ENCODE measurements around the gene GEMIN2.
"Not testable (repeated sequence)": the region's sequence is repeated elsewhere in the genome, so short reads cannot be mapped to it uniquely, and the experiment has no call there.

GEMIN2 gene

GRCh38 chr14:39102265-39102968 is 11.7 kb upstream of the GEMIN2 start:
- Mint-ChIP-seq H3K27me3 (no peaks in the 10 kb centered on the region), H3K4me1 (peaks cover 23% of the 10 kb centered on the region), H3K27ac (peak overlapping the region; percentile 97), H3K9me3 (no peaks in the 10 kb centered on the region), H3K4me3 (peak overlapping the region; percentile 87), H3K36me3 (no peaks in the 10 kb centered on the region)
- DNase-seq (ENCODE audit: low spot score in 2 of 2) (peak in 1 of 2 donors; percentile 4), ATAC-seq (ENCODE audit: low read depth) (no peak)

- Mint-ChIP-seq H3K27me3 (no peaks in the 10 kb centered on the region), H3K4me3 (peak within 1 kb of the TSS; percentile 95), H3K36me3 (no peaks in the 10 kb centered on the region), H3K4me1 (peaks cover 19% of the 10 kb centered on the region), H3K27ac (peak within 1 kb of the TSS; percentile 97), H3K9me3 (no peaks in the 10 kb centered on the region)
- ATAC-seq (ENCODE audit: low read depth) (peak; percentile 90), DNase-seq (ENCODE audit: low spot score in 2 of 2) (peak; percentile 63 to 74)
These were observed 10.9 kb upstream of the GEMIN2 start, which contains the start of gene SEC23A for GRCh38 chr14:39102969-39103957. SEC23A (minus strand) TSS chr14:39103235; CDS start chr14:39096118, 7,117 bp downstream.

DNA sequence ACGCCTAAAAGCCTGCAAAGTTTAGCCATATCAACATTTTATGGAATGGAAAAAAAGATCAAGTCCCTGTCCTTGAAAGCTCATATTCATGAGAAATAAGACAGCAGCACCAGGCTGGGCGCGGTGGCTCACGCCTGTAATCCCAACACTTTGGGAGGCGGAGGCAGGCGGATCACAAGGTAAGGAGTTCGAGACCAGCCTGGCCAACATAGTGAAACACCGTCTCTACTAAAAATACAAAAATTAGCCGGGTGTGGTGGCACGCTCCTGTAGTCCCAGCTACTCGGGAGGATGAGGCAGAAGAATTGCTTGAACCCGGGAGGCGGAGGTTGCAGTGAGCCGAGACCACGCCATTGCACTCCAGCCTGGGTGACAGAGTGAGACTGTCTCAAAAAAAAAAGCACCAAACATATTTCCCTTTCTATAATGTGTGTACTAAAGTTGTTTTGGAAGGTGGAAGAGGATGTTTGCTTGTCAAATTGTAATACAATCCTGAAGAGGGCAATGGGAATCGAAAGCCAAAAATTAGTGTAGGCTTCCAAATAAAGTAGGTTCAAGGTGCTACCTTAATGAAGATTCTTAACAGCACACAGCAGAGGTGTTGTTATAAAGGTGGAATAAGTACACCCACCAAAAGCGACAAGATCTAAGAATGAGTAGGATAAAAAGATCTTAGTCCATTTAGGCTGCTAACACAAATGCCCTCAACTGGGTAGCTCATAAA is 9.9 kb upstream of the GEMIN2 start:
- H3K36me3 Mint-ChIP-seq = not testable (repeated sequence)
- H3K4me1 Mint-ChIP-seq = peaks cover 19% of the 10 kb centered on the region
- peak overlapping the region; percentile 97 for H3K27ac Mint-ChIP-seq

DNA sequence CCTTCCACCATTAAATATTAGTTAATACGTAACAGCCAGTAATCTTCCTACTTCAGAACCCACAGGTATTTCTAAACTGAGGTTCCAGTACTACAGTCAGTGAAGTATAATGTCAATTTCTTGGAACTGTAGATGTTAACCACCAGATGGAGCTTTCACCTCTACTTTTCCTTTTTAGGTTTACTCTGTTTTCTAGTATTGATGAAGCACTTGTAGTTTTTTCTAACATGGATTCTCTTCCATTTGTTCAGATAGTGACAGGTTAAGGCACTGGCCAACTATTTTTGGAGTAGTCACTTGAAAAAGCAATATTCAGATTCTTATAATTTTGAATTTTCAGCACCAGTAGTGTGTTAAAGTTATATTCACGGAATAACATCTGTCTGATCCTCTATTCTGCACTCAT is 6.5 kb upstream of the GEMIN2 start:
- H3K4me3 Mint-ChIP-seq = no peak overlapping the region
- no peaks in the 10 kb centered on the region for H3K27me3 Mint-ChIP-seq
- no peaks in the 10 kb centered on the region for H3K9me3 Mint-ChIP-seq
- peaks cover 10% of the 10 kb centered on the region for H3K4me1 Mint-ChIP-seq
- ATAC-seq (ENCODE audit: low read depth) = no peak
- H3K27ac Mint-ChIP-seq = no peak overlapping the region
- no peaks in the 10 kb centered on the region for H3K36me3 Mint-ChIP-seq
- no peak for DNase-seq (ENCODE audit: low spot score in 2 of 2)

More for the DNA sequence above, 9.9 kb upstream of the GEMIN2 start:
- not testable (repeated sequence) for ATAC-seq (ENCODE audit: low read depth); H3K9me3 Mint-ChIP-seq; H3K27me3 Mint-ChIP-seq; DNase-seq (ENCODE audit: low spot score in 2 of 2)
- H3K4me3 Mint-ChIP-seq = peak overlapping the region; percentile 95

DNA sequence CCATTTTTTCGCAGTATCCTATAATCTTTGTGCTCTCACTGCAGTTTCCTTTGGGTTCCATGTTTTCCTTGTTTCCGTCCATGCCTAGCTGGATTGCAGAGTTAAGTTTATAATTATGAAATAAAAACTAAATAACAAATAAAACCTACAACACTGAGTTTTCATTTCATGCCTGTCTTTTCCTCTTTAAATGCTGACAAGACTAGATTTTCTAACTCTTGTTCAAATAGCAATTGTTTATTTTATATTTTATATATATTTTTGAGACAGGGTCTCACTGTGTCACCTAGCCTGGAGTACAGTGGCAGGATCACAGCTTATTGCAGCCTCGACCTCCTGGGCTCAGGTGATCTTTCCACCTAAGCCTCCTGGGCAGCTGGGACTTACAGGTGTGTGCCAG is 5.3 kb upstream of the GEMIN2 start:
- no peaks in the 10 kb centered on the region for H3K27me3 Mint-ChIP-seq
- no peaks in the 10 kb centered on the region for H3K9me3 Mint-ChIP-seq
- DNase-seq (ENCODE audit: low spot score in 2 of 2) (no peak), ATAC-seq (ENCODE audit: low read depth) (no peak)
- no peak overlapping the region for H3K4me3 Mint-ChIP-seq
- H3K27ac Mint-ChIP-seq = no peak overlapping the region
- peaks cover 7% of the 10 kb centered on the region for H3K4me1 Mint-ChIP-seq
- no peaks in the 10 kb centered on the region for H3K36me3 Mint-ChIP-seq

DNA sequence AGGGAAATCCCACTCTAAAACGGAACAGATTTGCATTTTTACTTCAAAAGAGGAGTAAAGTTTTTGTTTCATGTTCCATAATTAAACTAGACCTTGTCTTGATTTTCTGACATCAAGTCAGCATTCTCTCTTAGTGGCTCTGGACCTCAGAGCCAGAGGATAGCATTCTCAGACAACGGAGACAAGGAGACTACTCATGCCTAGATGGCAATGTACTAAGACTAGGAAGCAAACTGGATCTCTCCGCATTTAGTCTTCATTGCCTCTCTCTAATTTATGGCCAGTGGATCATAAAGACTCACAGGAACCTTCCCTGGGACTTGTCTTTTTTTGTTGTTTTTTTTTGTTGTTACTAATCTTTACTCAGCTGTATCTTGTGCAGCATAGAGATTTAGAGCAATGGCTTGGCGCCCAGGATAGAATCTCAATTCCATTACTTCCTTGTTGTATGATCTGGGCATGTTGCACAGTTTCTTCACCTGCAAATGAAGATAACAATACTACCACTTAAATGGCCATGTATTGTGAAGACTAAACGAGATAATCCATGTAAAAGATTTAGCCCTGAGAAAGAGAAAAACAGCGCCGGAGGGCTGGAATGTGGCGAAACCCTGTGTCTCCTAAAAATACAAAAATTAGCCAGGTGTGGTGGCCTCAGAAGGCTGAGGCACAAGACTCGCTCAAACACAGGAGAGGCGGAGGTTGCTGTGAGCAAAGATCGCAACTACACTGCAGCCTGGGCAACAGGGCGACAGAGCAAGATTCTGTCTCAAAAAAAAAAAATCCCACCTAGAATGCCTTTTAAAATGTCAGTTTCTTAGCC is 4.0 kb upstream of the GEMIN2 start:
- Mint-ChIP-seq H3K4me1 (peaks cover 10% of the 10 kb centered on the region), H3K36me3 (no peaks in the 10 kb centered on the region), H3K27ac (peak overlapping the region; percentile 47), H3K4me3 (peak overlapping the region; percentile 55), H3K9me3 (no peaks in the 10 kb centered on the region), H3K27me3 (no peaks in the 10 kb centered on the region)
- ATAC-seq (ENCODE audit: low read depth) (no peak), DNase-seq (ENCODE audit: low spot score in 2 of 2) (no peak)

DNA sequence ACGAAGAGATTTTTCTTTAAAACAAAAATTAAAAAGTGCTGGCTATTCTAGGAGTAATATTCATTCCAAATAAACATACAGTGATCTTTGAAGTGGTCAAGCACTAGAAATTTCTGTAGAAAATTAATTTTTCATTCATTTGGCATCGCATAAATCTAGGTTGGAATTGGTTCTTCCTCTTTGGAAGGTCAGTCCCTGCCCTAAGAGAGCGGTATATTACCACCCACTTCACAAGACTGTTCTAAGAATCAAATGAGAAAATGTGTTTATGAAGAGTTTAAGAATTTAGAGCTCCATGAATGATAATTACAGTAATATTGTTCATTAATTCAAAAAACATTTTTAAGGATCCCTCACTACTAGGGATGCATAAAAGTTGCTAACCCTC is 444 bp upstream of the GEMIN2 start:
- H3K9me3 Mint-ChIP-seq = no peaks in the 10 kb centered on the region
- no peak for DNase-seq (ENCODE audit: low spot score in 2 of 2)
- H3K4me1 Mint-ChIP-seq = peaks cover 11% of the 10 kb centered on the region

DNA sequence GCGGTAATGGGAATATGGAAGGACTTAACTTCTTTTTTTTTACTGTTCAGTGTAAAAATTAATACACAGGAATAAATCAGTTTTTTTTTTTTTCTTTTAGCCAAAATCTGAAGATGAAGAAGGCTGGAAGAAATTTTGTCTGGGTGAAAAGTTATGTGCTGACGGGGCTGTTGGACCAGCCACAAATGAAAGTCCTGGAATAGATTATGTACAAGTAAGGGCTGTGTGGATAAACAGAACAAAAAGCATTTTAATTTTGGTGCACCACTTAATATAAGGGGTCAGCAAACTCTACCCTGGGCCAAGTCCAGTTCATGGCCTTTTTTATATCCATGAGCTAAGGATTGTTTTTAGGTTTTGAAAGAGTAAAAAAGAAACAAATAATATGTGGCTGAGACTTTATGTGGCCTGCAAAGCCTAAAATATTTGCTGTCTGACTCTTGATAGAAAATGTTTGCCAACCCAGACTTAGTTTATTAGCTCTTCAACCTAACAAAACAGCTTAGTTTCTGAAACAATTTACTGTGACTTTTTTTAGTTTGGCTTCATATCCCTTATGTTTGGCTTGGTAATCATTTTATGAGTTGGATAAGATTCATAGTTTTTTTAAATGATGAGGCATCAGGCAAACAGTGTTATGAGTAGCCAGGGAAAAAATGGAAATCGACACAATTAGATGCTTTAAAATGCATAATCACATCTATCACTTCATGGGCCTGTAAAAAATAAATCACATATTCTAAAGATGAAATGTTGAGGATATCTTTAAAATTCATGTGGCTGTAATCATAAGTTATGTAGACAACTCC is 8.4 kb downstream of the GEMIN2 start:
- no peaks in the 10 kb centered on the region for H3K4me1 Mint-ChIP-seq
- no peaks in the 10 kb centered on the region for H3K27me3 Mint-ChIP-seq
- H3K9me3 Mint-ChIP-seq = no peaks in the 10 kb centered on the region
- no peak overlapping the region for H3K27ac Mint-ChIP-seq
- ATAC-seq (ENCODE audit: low read depth) = no peak
- no peak for DNase-seq (ENCODE audit: low spot score in 2 of 2)
- peaks cover 12% of the 10 kb centered on the region for H3K36me3 Mint-ChIP-seq
- no peak overlapping the region for H3K4me3 Mint-ChIP-seq

More for the DNA sequence above, 444 bp upstream of the GEMIN2 start:
- Mint-ChIP-seq H3K36me3 (no peaks in the 10 kb centered on the region), H3K27ac (peak overlapping the region; percentile 93), H3K4me3 (peak overlapping the region; percentile 97), H3K27me3 (no peaks in the 10 kb centered on the region)
- no peak for ATAC-seq (ENCODE audit: low read depth)

- H3K36me3 Mint-ChIP-seq = peaks cover 14% of the 10 kb centered on the region
- not testable (repeated sequence) for H3K4me1 Mint-ChIP-seq; ATAC-seq (ENCODE audit: low read depth)
These were observed 23.7 kb downstream of the GEMIN2 start for GRCh38 chr14:39137835-39138234.

GRCh38 chr14:39138440-39138839 is 24.3 kb downstream of the GEMIN2 start:
- Mint-ChIP-seq H3K4me1 (peaks cover 6% of the 10 kb centered on the region), H3K4me3 (no peak overlapping the region), H3K9me3 (peaks cover 3% of the 10 kb centered on the region), H3K27me3 (no peaks in the 10 kb centered on the region), H3K27ac (no peak overlapping the region), H3K36me3 (peaks cover 17% of the 10 kb centered on the region)
- DNase-seq (ENCODE audit: low spot score in 2 of 2) (no peak), ATAC-seq (ENCODE audit: low read depth) (no peak)

More at GRCh38 chr14:39137835-39138234, 23.7 kb downstream of the GEMIN2 start:
- not testable (repeated sequence) for H3K27me3 Mint-ChIP-seq; H3K4me3 Mint-ChIP-seq; DNase-seq (ENCODE audit: low spot score in 2 of 2); H3K9me3 Mint-ChIP-seq; H3K27ac Mint-ChIP-seq

GRCh38 chr14:39140170-39140569 is 26.0 kb downstream of the GEMIN2 start:
- Mint-ChIP-seq H3K36me3 (peaks cover 15% of the 10 kb centered on the region), H3K9me3 (peaks cover 3% of the 10 kb centered on the region)

DNA sequence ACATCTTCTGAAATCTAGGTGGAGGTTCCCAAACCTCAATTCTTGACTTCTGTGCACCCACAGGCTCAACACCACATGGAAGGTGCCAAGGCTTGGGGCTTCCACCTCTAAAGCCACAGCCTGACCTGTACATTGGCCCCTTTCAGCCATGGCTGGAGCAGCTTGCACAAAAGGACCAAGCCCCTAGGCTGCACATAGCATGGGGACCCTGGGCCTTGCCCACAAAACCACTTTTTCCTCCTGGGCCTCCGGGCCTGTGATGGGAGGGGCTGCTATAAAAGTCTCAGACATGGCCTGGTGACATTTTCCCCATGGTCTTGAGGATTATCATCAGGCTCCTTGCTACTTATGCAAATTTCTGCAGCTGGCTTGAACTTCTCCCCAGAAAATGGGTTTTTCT is 27.5 kb downstream of the GEMIN2 start:
- ATAC-seq (ENCODE audit: low read depth); H3K4me3 Mint-ChIP-seq; H3K9me3 Mint-ChIP-seq; DNase-seq (ENCODE audit: low spot score in 2 of 2); H3K4me1 Mint-ChIP-seq; H3K27me3 Mint-ChIP-seq; H3K27ac Mint-ChIP-seq: not testable (repeated sequence)
- peaks cover 16% of the 10 kb centered on the region for H3K36me3 Mint-ChIP-seq

More at GRCh38 chr14:39140170-39140569, 26.0 kb downstream of the GEMIN2 start:
- Mint-ChIP-seq H3K27me3 (no peaks in the 10 kb centered on the region), H3K4me3 (no peak overlapping the region), H3K4me1 (peaks cover 6% of the 10 kb centered on the region), H3K27ac (no peak overlapping the region)
- ATAC-seq (ENCODE audit: low read depth) (no peak), DNase-seq (ENCODE audit: low spot score in 2 of 2) (no peak)

All from memory B cell (primary cell).